DMS 273 treated with DMSO at 0.1 percent for 48 hours (cell line): ENCODE results near the gene PCK1.

Experiments
- DNase-seq: peaks from one replicate; lab custom pipeline; 2025; lab: John Stamatoyannopoulos, UW

Gene PCK1

GRCh38 chr20:57536771-57537724 is 23.9 kb upstream of the PCK1 start:
- no peak for DNase-seq

GRCh38 chr20:57537822-57538221 is 23.1 kb upstream of the PCK1 start:
- no peak for DNase-seq

- DNase-seq: no peak
Observed at GRCh38 chr20:57539889-57540288, 21.0 kb upstream of the PCK1 start.

GRCh38 chr20:57540890-57541580 is 19.9 kb upstream of the PCK1 start:
- DNase-seq: no peak

GRCh38 chr20:57543754-57544153 is 17.2 kb upstream of the PCK1 start:
- no peak for DNase-seq

GRCh38 chr20:57544838-57545564 is 15.9 kb upstream of the PCK1 start:
- no peak for DNase-seq

- no peak for DNase-seq
Observed at GRCh38 chr20:57545927-57546662, 14.8 kb upstream of the PCK1 start.

- DNase-seq: no peak
Observed at GRCh38 chr20:57546956-57547649, 13.8 kb upstream of the PCK1 start.

GRCh38 chr20:57548177-57549058 is 12.5 kb upstream of the PCK1 start:
- DNase-seq: no peak

GRCh38 chr20:57552471-57552870 is 8.4 kb upstream of the PCK1 start:
- no peak for DNase-seq

GRCh38 chr20:57553376-57554018 is 7.4 kb upstream of the PCK1 start:
- DNase-seq: no peak

GRCh38 chr20:57555457-57556184 is 5.3 kb upstream of the PCK1 start:
- DNase-seq: no peak

- no peak for DNase-seq
Observed at GRCh38 chr20:57556980-57557274, 4.0 kb upstream of the PCK1 start.

- DNase-seq: no peak
Observed at GRCh38 chr20:57557926-57558613, 2.8 kb upstream of the PCK1 start.

GRCh38 chr20:57558614-57559288 is 2.2 kb upstream of the PCK1 start:
- no peak for DNase-seq

- DNase-seq: no peak
Observed at GRCh38 chr20:57559289-57559634, 1.6 kb upstream of the PCK1 start.

GRCh38 chr20:57559658-57560553 is 1.0 kb upstream of the PCK1 start:
- DNase-seq: no peak
